SU-DHL-6 (cell line): ENCODE data around the gene FOLR3.

Source experiments
- EZH2phosphoT487 ChIP-seq: fragments of 200-600 bp; sonication (generic), shearing (Covaris generic); conservative IDR thresholded peaks from 2 replicates; pipeline ENCODE4 v1.6.1; 2018; ENCODE audit warnings: mild to moderate bottlenecking, antibody characterized with exemption, low read length, moderate library complexity, mixed read lengths
- TF ChIP-seq, protein P1 (sequence below): fragments of 200-600 bp; sonication (generic); IDR thresholded peaks from one replicate; pipeline ENCODE4 v1.5.1; 2017; ENCODE audit warnings: antibody characterized with exemption, mild to moderate bottlenecking, low read length, moderate library complexity; ENCODE audit not compliant: insufficient read depth, poor library complexity, severe bottlenecking

- TF ChIP-seq, protein P1, sequence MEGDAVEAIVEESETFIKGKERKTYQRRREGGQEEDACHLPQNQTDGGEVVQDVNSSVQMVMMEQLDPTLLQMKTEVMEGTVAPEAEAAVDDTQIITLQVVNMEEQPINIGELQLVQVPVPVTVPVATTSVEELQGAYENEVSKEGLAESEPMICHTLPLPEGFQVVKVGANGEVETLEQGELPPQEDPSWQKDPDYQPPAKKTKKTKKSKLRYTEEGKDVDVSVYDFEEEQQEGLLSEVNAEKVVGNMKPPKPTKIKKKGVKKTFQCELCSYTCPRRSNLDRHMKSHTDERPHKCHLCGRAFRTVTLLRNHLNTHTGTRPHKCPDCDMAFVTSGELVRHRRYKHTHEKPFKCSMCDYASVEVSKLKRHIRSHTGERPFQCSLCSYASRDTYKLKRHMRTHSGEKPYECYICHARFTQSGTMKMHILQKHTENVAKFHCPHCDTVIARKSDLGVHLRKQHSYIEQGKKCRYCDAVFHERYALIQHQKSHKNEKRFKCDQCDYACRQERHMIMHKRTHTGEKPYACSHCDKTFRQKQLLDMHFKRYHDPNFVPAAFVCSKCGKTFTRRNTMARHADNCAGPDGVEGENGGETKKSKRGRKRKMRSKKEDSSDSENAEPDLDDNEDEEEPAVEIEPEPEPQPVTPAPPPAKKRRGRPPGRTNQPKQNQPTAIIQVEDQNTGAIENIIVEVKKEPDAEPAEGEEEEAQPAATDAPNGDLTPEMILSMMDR: no peak
- no peak for TF ChIP-seq EZH2phosphoT487
Observed at GRCh38 chr11:72105888-72106287, 29.6 kb upstream of the FOLR3 start, which contains the start of gene TOMT.
